ENCODE data around the gene COL20A1. TPM values are rescaled to one million over a fixed set of nuclear protein-coding genes. Genes with fewer than 3 reads are reported as not detected.

Gene COL20A1
- total and polyA plus RNA-seq, 5 experiments from 2014 or later = 0.25 TPM; not detected in 4

DNA sequence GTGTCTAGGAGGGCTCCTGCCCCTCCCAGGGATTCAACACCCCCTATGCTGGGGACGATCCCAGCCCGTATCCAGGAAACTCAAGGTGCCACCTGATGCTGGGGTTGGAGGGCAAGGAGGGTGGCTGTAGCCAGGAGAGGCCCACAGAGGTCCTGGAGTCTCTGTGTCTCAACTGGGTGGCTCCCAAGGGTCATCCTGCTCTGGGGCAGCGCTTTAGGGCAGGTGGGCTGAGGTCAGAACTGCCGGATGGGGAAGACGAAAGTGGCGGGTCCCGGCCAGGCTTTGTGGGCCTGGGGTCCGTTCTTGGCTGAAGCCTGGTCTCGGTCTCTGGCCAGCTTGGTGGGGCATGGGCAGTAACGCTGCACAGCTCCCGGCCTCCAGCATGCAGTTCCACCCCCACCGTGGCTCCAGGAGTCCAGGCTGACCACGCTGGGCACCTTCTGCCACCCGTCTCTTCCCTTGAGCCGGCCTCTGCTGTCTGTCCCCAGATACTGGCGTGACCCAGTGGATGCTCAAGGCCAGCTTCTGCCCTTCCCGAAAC lies 2.8 kb upstream of the COL20A1 start:
- POLR2A ChIA-PET = no interaction called here
- ATAC-seq (no peak), DNase-seq (peak in 1 of 10 donors; percentile 1)
- Mint-ChIP-seq H3K4me3 (no peak overlapping the region), H3K9me3 (no peaks in the 10 kb centered on the region), H3K27me3 (peaks cover 0 to 5% (median 3%) of the 10 kb centered on the region in 5 donors), H3K4me1 (peaks cover 0 to 11% (median 5%) of the 10 kb centered on the region in 4 donors), H3K27ac (no peak overlapping the region), H3K36me3 (peaks cover 0 to 15% (median 0%) of the 10 kb centered on the region in 3 donors)

DNA sequence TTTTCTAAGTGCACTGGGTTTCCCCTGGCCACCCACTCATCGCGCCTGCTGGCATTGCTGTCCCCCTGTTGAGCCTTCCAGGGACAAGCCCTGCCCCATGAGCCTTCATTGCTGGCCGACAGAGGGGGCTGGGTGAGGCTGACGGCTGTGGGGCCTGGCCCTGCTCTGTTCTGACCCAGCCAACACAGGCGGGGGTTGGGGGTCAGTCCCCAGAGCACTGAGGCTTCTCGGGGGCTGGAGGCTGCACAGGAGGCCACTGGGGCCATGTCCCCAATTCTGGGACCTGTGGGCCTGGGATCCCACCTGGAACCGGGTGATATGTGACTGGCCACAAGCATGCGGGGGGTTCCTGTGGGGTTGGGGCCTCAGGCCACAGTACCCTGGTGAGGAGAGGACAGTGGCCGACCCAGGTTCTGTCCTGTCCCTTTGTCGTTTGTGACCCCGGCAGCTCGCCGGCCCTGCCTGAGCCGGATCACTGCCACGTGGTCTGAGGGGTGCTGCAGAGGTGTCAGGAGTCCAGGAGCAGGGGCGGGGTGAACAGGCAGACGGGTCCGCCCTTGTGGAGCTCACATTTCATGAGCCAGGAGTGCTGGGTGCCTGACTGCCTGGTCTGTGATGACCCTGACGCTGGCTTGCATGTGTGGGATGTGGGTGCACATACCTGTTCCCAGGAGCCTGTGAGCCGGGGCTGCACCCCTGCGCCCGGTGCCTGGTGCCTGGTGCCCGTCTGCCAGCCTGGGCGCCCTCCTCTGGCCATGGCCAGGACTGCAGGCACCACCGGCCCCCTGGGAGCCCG lies 2.1 kb upstream of the COL20A1 start:
- Mint-ChIP-seq H3K36me3 (peaks cover 0 to 13% (median 0%) of the 10 kb centered on the region in 3 donors), H3K4me3 (no peak overlapping the region), H3K27ac (no peak overlapping the region), H3K9me3 (no peaks in the 10 kb centered on the region), H3K4me1 (peaks cover 3 to 17% (median 10%) of the 10 kb centered on the region in 4 donors), H3K27me3 (peaks cover 0 to 12% (median 3%) of the 10 kb centered on the region in 5 donors)
- POLR2A ChIA-PET = no interaction called here
- ATAC-seq = peak; percentile 67 to 71
- DNase-seq = peak in 9 of 10 donors; percentile 19 to 72 (median 61)

DNA sequence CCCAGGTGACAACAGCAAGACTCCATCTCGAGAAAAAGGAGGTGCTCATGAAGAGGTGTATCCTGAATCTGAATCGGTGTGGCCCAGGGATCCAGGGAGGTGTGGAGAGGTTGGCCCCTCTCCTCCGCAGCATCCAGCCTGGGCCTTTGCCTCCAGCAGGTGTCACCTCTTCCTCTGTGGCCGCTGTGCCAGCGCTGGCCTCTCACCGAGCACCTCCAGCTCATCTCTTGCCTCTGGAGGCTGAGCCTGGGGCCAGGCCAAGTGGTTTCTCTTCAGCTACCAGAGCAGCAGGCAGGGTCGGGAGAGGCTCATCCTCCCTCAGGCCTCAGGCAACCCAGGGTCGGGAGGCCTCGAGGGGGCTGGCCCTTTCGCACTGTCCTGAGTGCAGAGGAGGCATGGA lies 1.2 kb upstream of the COL20A1 start:
- H3K36me3 Mint-ChIP-seq = peaks cover 0 to 12% (median 0%) of the 10 kb centered on the region in 3 donors
- H3K27ac Mint-ChIP-seq = no peak overlapping the region
- no peak for ATAC-seq
- no peaks in the 10 kb centered on the region for H3K9me3 Mint-ChIP-seq
- no peak overlapping the region for H3K4me3 Mint-ChIP-seq
- POLR2A ChIA-PET = no interaction called here
- H3K27me3 Mint-ChIP-seq = peaks cover 0 to 12% (median 5%) of the 10 kb centered on the region in 5 donors
- H3K4me1 Mint-ChIP-seq = peaks cover 6 to 20% (median 10%) of the 10 kb centered on the region in 4 donors
- no peak for DNase-seq

DNA sequence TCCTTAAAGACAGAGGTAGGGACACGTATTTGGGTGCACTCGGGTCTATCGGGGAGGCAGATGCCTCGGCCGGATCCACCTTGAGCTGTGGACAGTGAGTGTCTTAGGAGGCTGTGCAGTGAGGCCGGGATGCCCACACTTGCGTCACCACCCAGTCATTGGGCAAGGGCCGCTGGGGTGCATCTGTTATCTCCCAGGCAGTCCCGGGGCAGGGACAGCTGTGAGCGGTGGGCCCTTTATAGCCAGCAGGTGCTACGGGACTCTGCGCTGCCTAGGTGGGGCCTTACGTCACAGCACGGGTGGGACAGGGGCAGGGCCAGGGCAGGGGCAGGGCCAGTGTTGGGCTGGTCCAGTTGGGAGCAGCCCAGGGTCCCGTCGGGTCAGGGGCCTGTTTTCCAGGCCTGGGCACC lies 689 bp upstream of the COL20A1 start:
- H3K9me3 Mint-ChIP-seq = no peaks in the 10 kb centered on the region
- no peak overlapping the region for H3K27ac Mint-ChIP-seq
- POLR2A ChIA-PET = no interaction called here

DNA sequence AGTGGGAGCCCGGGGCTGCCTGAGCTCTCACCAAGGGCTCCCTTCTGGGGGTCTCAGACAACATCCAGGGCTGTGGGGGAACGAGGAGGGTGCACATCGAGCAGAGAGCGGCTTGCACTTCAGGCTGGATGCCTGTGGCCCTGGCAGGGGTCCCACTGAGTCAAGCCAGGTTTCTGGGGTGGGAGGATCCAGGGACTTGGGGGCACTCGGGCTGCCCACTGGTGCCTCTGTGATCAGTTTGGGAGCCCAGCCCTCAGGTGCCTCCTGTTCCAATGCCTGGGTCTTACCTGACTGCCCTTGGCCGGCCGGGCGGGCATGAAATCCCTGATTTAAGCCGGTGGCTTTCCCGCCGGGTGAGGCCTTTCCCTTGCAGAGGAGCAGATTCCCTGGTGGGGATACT lies 470 bp downstream of the COL20A1 start:
- H3K9me3 Mint-ChIP-seq = no peaks in the 10 kb centered on the region
- DNase-seq = peak in 1 of 10 donors; percentile 3
- no peak for ATAC-seq
- no peak overlapping the region for H3K4me3 Mint-ChIP-seq
- H3K4me1 Mint-ChIP-seq = peaks cover 6 to 20% (median 10%) of the 10 kb centered on the region in 4 donors
- peaks cover 0 to 5% (median 0%) of the 10 kb centered on the region in 3 donors for H3K36me3 Mint-ChIP-seq
- peaks cover 3 to 18% (median 5%) of the 10 kb centered on the region in 5 donors for H3K27me3 Mint-ChIP-seq
- POLR2A ChIA-PET = no interaction called here
- no peak overlapping the region for H3K27ac Mint-ChIP-seq

More for the DNA sequence above, 689 bp upstream of the COL20A1 start:
- peaks cover 0 to 12% (median 5%) of the 10 kb centered on the region in 5 donors for H3K27me3 Mint-ChIP-seq
- ATAC-seq (no peak), DNase-seq (peak in 1 of 10 donors; percentile 4)
- H3K4me1 Mint-ChIP-seq = peaks cover 6 to 20% (median 10%) of the 10 kb centered on the region in 4 donors
- peaks cover 0 to 11% (median 0%) of the 10 kb centered on the region in 3 donors for H3K36me3 Mint-ChIP-seq
- H3K4me3 Mint-ChIP-seq = no peak overlapping the region

DNA sequence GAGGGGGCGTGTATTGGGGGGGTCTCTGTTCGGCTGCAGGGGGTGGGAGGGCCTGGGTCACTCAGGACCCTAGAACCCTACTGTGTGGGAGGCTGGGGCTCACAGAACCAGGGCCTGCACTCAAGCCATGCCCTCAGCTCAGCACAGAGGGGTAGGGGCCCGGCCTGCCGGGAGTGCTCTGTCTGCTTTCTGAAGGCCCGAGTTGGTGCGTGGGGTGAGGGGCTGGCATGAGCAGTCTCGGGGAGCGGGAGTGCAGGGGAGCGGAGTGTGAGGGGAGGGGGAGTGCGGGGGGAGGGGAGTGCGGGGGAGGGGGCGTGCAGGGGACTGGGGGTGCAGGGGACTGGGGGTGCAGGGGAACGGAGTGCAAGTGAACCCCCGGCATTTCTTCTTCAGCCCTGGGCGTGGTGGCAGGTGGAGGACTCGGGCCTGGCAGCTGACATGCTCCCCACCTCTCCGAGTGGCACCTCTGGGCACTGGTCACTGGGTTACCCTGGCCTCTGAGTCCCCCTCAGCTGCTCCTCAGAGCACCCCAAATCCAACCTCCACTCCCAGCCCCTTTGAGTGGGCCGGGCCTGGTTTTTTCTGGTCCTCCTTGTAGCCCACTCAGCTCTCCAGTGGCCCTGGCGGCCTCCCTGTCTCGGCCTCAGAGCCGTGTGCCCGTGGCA lies 1.0 kb downstream of the COL20A1 start:
- no peak overlapping the region for H3K4me3 Mint-ChIP-seq
- DNase-seq (no peak), ATAC-seq (no peak)
- peaks cover 0 to 2% (median under 1%) of the 10 kb centered on the region in 3 donors for H3K36me3 Mint-ChIP-seq
- H3K9me3 Mint-ChIP-seq = no peaks in the 10 kb centered on the region
- no peak overlapping the region for H3K27ac Mint-ChIP-seq
- H3K4me1 Mint-ChIP-seq = peaks cover 6 to 20% (median 11%) of the 10 kb centered on the region in 4 donors
- POLR2A ChIA-PET = no interaction called here
- peaks cover 5 to 23% (median 8%) of the 10 kb centered on the region in 5 donors for H3K27me3 Mint-ChIP-seq

DNA sequence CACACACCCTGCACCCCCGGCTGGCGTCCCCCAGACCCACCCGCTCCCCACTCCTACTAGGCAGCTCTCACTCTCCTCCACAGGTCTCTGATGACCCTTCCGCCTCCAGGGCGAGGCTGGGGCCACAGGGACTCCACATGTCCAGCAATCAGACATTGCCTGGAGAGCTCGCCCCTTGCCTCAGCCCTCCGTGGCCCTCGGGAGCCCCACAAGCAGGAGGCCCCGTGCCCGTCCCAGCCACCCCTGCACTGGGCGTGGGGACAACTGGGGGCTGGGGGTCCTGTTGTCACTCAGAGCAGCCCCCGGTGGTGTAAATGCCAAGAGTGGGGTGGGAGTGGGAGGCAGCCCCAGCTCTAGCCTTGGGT lies 1.5 kb downstream of the COL20A1 start:
- Mint-ChIP-seq H3K9me3 (no peaks in the 10 kb centered on the region), H3K27me3 (peaks cover 8 to 28% (median 13%) of the 10 kb centered on the region in 5 donors), H3K36me3 (peaks cover 0 to 4% (median 2%) of the 10 kb centered on the region in 3 donors), H3K4me3 (peak overlapping the region in 1 of 10 donors; percentile 54), H3K4me1 (peaks cover 6 to 20% (median 11%) of the 10 kb centered on the region in 4 donors), H3K27ac (no peak overlapping the region)
- POLR2A ChIA-PET = no interaction called here
- ATAC-seq (no peak), DNase-seq (no peak)

DNA sequence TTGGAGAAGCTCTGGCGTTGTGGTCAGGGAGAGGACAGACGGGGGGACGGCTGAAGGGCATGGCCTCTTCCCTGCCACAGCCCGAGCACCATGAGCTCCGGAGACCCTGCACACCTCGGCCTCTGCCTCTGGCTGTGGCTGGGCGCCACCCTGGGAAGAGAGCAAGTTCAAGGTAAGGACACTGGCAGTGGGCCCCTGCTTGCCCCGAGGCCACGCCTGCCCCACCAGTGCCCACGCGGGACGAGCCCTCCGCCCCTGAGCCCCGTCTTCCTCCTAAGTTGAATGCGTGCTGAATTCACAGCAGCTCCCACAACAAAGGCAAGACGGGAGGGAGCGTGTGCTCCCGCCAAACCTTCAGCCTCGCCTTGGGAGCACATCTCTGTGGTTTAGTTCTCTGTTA lies 2.0 kb downstream of the COL20A1 start:
- Mint-ChIP-seq H3K27me3 (peaks cover 8 to 28% (median 14%) of the 10 kb centered on the region in 5 donors), H3K36me3 (peaks cover 0 to 4% (median 2%) of the 10 kb centered on the region in 3 donors), H3K27ac (peak overlapping the region in 2 of 10 donors; percentile 59 to 69), H3K4me1 (peaks cover 6 to 20% (median 11%) of the 10 kb centered on the region in 4 donors), H3K4me3 (peak overlapping the region in 2 of 10 donors; percentile 54 to 59), H3K9me3 (no peaks in the 10 kb centered on the region)
- POLR2A ChIA-PET = no interaction called here
- ATAC-seq = no peak
- DNase-seq = no peak

DNA sequence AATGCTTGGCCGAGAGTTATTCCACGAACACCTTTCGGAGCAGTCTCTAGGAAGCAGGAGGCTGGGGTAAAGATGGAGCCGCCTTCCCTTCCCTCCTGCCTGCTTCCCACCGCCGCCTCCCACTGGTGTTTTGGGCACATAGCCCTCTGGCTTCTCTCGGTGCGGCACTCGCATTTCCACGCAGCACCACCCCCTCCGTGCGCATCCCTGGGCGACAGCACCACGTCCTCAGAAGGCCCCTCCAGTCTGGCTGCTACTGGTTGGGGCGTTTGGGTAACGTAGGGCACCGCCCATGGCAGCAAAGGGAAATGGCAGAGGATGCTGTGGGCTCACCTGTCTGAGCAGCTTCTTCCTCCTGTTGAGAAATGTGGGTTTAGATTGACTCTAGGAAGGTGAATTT lies 2.4 kb downstream of the COL20A1 start:
- Mint-ChIP-seq H3K4me3 (peak overlapping the region in 7 of 10 donors; percentile 7 to 59 (median 40)), H3K36me3 (peaks cover 0 to 4% (median 2%) of the 10 kb centered on the region in 3 donors), H3K27ac (peak overlapping the region in 3 of 10 donors; percentile 59 to 69 (median 63)), H3K4me1 (peaks cover 6 to 20% (median 11%) of the 10 kb centered on the region in 4 donors), H3K27me3 (peaks cover 11 to 29% (median 16%) of the 10 kb centered on the region in 5 donors), H3K9me3 (no peaks in the 10 kb centered on the region)
- POLR2A ChIA-PET = no interaction called here
- DNase-seq (peak in 4 of 10 donors; percentile 30 to 43 (median 39)), ATAC-seq (peak; percentile 62 to 84)

DNA sequence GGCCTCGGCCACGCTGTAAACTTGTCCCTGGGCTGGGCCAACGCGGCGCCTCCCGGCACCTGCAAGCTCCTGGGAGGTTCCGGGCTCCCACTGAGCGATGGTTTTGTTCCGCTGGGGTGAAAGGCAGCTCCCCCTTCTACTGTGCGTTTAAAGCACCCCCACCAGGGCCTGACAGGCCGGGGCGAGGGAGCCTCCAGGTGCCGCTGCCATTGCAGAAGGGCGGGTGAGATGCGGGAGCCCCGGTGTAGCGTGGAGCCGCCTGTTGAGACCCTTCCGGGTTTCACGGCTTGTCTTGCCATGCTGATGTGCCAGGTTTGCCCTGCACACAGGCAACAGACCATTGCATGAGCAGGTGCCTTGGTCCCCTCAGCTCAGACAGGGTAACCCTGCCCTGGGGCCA lies 2.9 kb downstream of the COL20A1 start:
- Mint-ChIP-seq H3K4me3 (peak overlapping the region in 6 of 10 donors; percentile 23 to 59 (median 40)), H3K27ac (peak overlapping the region in 1 of 10 donors; percentile 59), H3K27me3 (peaks cover 11 to 33% (median 18%) of the 10 kb centered on the region in 5 donors), H3K4me1 (peaks cover 6 to 20% (median 11%) of the 10 kb centered on the region in 4 donors), H3K36me3 (peaks cover 0 to 4% (median 2%) of the 10 kb centered on the region in 3 donors), H3K9me3 (peaks cover 0 to 3% (median 0%) of the 10 kb centered on the region in 9 donors)
- ATAC-seq (peak; percentile 19 to 42), DNase-seq (no peak)
- POLR2A ChIA-PET = no interaction called here

DNA sequence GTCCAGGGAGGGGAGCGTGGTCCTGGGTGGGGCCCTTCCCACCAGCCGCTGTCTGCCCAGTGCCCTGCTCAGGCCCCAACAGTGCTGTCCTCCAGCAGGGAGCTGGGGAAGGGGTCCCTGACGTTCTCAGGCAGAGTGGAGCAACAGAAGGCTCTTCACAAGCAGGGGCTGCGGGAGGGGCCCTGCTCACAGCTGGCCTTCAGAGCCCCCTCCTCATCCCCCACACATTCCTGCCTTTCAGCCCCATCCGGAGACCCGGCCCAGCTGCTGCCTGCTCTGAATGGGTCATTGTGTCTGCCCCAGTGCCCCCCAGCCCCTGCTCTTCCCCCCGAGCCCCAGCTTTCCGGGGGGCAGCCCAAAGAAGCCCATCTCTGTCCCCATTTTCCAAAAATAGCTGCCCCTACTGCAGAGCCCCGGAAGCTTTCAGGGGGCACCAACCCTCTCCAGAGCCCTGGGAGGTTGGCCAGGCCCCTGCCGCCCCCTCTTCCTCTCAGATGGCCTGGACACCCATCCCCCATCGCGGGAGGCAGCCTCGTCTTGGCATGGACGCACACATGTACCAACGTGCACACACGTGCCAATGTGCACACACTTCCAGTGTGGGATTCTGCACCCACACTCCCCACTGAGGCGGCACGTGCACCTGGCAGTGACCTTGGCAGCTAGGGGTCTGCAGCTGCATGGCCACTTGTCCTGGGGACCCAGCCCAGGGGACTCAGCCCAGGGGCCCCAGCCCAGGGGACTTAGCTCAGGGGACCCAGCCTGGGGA lies 3.7 kb downstream of the COL20A1 start:
- Mint-ChIP-seq H3K4me1 (peaks cover 6 to 16% (median 11%) of the 10 kb centered on the region in 4 donors), H3K36me3 (peaks cover 0 to 9% (median 2%) of the 10 kb centered on the region in 3 donors), H3K9me3 (peaks cover 0 to 8% (median 5%) of the 10 kb centered on the region in 9 donors), H3K27ac (peak overlapping the region in 1 of 10 donors; percentile 55), H3K4me3 (no peak overlapping the region), H3K27me3 (peaks cover 13 to 38% (median 23%) of the 10 kb centered on the region in 5 donors)
- POLR2A ChIA-PET = no interaction called here
- DNase-seq (no peak), ATAC-seq (no peak)

DNA sequence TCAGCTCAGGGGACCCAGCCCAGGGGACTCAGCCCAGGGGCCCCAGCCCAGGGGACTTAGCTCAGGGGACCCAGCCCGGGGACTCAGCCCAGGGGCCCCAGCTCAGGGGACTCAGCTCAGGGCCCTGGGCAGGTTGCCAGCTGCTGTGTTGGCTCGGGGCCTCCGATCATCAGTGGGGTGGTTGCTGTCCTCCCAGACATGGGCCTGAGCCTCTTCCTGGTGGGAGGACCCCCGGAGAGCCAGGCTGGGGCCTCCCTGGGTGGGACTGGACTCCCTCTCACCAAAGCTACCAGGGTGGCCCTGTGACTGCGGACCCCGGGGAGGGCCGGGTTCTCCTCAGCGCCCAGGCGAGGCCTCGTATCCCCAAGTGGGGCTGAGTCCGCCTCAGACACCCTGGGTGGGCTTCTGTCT lies 4.4 kb downstream of the COL20A1 start:
- Mint-ChIP-seq H3K4me1 (peaks cover 6 to 15% (median 10%) of the 10 kb centered on the region in 4 donors), H3K27ac (no peak overlapping the region), H3K9me3 (peaks cover 0 to 11% (median 6%) of the 10 kb centered on the region in 9 donors), H3K36me3 (peaks cover 0 to 13% (median 2%) of the 10 kb centered on the region in 3 donors), H3K27me3 (peaks cover 13 to 40% (median 23%) of the 10 kb centered on the region in 5 donors), H3K4me3 (no peak overlapping the region)
- DNase-seq (no peak), ATAC-seq (no peak)
- POLR2A ChIA-PET = no interaction called here
